HG03175 (cell line): ENCODE results near the gene IGFBPL1.

ENCODE experiments used
- ATAC-seq: cut with Tn5 transposase; IDR thresholded peaks from one replicate; pipeline ENCODE4 v1.9.1; 2021; ENCODE audit warnings: mild to moderate bottlenecking, moderate library complexity; ENCODE audit not compliant: unreplicated experiment

IGFBPL1 gene

GRCh38 chr9:38432922-38433510, 8.8 kb upstream of the IGFBPL1 start:
- peak; percentile 43 for ATAC-seq

DNA sequence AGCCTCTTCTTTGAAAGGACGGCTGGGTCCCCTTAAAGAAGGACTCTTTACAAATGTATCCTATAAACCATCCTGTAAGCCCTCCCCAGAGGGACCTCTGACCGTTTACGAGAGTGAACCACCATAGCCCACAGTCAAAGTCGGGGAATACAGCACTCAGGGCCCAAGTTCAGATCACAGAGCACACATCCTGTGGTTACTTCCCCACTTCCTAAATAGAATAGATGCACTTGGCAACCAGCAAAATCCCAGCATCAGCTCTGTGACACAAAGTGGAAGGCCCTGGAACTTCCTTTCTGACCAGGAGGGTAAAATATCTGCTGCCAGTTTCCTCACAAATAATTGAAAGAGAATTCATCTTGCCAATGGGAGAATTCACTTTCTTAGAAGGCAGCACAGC, 6.9 kb upstream of the IGFBPL1 start:
- no peak for ATAC-seq

DNA sequence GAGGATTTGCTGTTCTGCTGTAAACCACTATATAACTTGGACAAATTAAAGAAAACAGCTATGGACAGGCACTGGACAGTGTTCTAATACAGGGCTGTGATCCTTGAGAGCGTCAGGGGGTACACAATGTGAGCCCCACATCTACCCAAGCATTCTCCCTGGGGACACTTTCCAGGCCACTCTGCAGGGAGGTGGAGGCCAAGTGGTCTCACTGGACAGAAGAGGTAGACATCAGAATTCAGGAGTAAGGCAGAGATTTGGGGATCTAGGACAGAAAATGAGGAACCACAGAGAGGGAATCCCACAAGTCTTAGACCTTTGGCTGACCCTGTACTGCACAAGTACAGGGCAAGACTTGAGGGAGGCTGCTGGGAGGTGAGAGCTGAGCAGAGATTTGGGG, 3.8 kb upstream of the IGFBPL1 start:
- ATAC-seq = no peak

DNA sequence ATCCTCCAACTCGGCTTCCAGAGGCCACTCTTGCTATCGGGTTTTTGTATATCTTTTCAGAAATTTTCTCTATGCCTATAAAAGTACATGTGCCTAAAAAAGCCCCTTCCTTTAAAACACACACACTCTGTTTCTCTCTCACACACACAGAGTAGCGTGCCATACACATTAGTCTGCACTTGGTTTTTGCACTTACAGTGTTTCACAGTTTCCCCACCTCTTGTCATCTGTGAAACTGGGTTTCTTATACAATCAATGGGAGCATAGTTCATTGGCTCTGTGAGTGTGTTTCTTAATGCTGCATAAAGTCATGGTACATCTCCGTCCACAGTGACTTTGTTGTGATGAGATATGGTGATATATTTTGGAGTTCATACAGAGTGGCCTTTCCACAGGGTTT, 664 bp upstream of the IGFBPL1 start:
- no peak for ATAC-seq

DNA sequence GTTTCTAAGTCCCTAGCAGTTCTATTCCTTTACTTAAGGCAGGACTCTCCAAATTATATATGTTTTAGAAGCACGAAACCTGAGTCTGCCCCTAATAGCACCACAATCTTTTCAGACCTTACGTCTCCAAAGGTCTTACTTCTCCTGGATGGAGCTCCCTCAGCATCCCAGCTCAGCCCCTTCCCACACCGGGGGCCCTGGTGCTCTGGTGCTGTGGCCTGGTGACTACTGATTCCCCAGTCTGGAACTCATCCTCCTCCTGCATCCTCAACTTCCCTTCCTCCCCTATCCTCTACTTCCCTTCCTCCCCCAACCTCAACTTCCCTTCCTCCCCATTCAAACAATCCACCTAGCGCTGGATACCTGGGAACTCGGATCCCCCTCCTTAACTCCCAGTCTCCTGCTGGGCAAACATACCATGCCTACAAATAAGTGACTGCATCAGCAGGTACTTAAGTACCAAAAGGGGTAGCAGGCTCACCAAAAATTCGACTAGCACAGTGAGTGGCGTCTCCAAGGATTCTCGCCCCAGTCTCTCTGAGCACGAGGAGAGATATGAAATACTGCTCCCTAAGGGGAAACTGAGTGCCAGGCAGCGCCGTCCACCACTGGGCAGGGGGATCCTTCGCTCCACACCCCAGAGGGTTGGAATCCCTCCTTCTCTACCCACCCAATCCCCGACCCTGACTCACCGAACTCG, 831 bp downstream of the IGFBPL1 start:
- no peak for ATAC-seq

DNA sequence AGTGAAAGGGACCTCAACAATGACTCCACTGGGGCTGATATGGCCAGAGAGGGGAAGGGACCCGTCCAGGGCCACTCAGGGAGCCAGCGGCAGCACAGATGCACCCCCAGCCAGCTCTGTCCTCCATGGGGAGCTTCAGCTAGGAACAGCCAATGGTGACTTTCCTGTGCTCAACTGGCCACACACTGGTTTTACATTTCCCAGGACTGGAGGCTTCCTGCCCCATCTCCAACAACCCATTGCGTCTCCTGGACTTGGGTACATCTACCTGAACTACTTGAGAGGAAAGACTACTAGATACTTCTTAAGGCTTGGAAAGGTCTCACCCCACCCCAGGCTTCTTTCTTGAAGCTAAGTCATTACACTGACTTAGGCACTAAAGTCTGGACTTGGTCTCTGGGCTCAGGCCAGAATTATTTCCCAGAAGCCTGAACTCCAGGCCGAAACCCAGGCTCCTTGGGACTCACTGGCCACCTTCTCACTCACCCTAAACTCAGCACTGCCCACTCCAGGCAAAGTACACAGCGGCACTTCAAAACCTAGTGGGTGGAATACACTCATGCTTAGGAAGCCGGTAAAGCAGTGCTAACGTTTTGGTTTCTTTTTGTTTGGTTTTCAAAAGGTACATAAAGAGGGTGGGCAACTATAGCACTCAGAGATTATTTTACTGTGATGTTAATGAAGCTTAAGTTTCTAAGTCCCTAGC, 1.5 kb downstream of the IGFBPL1 start:
- ATAC-seq = no peak

DNA sequence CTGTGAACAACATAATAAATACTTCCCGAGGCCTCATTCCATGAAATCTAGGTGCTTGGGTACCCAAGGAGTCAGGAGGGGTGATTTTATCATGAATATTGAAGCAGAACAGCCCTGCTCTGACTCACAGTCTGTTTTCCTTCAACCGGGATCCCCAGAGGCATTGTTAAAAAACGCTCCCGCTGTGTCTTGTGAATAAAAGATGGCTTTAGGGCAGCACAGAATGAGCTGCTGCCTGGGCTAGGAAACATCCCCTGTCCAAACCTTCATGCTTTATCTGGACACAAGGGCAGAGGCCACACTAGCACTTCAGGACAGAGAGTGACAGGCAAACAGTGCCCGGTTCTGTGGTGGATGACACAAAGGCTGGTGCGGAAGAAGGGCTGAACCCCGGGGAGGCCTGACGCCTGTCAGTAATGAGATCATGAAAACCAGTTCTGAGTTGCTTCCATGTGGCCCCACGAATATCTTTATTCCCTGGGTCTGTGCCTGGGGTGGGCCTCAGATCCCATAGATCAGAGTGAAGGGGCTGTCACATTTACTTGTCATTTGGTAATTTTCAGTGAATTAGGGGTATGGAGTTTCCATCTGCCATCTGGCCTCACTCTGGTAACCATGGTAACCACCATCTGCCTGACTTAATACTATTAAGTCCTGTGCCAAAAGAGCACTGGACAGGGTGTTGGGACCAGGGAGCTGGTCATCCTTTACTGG, 2.6 kb downstream of the IGFBPL1 start:
- ATAC-seq = no peak

- ATAC-seq = no peak
Measured at GRCh38 chr9:38419181-38419580, 5.1 kb downstream of the IGFBPL1 start.

GRCh38 chr9:38418366-38418765, 5.9 kb downstream of the IGFBPL1 start:
- no peak for ATAC-seq

GRCh38 chr9:38417003-38417945, 7.0 kb downstream of the IGFBPL1 start:
- peak; percentile 63 for ATAC-seq

DNA sequence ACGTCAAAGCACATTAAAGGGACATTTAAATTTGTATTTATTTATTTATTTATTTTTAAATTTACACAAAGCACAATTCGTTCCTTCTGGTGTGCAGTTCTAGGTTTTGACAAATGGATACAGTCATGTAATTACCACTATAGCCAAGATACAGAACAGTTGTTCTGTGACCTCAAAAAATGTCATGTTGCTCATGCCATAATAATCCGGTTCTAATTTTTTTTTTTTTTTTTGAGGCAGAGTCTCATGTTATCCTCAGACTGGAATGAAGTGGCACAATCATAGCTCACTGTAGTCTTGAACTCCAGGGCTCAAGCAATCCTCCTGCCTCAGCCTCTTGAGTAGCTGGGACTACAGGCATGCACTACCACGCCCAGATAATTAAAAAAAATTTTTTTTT, 7.8 kb downstream of the IGFBPL1 start:
- ATAC-seq = no peak

DNA sequence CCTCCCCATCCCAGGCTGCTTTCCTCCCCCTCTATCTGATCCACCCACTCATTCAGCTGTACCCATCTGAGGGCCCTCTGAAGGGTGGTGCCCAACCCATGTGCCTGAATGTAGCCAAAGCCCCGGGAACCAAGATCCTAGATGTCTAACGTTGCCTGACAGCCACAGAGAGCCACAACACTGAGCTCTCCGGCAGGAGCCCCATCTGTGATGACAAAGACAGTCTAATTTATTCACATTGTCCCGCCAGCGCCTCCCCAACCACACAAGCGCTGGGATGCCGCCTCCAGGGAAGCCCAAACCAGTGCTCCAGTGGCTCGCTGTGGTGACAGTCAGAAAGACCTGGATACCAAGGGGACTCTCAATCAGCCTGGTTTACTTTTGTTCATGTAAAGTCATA, 8.4 kb downstream of the IGFBPL1 start:
- no peak for ATAC-seq

DNA sequence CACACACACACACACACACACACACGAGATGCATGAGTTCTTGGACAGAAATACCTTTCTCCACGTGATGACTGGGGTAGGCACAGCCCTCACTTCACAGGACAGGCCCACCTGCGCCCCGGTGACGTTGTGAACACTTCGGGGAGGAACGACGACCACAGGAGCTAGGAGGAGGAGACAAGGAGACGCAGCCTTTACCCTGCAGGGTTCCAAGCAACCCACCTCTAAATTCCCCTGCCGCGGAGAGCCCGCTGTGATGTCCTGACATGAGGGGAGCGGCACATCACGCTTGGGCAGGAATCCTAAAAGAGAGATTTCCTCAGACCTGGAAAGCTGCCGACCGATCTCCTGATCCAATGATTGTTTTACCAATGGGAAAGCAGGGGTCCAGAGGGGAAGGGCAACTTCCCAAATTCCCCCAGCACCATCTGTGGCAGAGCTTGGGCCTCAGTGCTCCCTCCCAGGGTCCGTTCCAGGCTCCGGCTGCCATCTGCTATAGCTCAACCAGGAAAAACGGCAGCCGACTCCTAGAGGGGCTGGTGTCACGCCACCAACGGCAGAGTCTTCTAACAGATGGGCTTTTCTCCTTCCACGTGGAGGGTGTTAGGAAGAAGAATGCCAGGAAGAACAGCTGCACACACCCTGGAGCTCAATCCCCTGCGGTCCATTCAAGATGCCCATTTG, 10.1 kb downstream of the IGFBPL1 start:
- ATAC-seq = no peak

DNA sequence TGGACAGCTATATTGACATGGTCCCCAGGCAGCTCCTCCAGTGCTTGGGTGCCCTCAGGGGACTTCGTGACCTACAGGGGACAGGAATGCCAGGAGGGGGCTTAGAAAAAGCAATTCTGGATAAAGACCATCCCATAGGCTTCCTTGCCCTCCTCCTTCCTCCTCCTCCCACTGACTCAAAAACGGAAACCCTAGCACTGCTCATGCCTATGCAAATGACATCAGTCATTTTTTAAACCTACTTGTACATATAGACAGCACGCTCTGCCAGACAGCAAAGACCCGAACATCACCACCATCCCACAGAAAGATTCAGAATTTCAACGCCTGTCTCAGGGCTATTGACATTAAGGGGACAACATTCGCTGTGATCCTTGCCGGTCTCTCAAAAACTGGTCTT, 11.0 kb downstream of the IGFBPL1 start:
- no peak for ATAC-seq

DNA sequence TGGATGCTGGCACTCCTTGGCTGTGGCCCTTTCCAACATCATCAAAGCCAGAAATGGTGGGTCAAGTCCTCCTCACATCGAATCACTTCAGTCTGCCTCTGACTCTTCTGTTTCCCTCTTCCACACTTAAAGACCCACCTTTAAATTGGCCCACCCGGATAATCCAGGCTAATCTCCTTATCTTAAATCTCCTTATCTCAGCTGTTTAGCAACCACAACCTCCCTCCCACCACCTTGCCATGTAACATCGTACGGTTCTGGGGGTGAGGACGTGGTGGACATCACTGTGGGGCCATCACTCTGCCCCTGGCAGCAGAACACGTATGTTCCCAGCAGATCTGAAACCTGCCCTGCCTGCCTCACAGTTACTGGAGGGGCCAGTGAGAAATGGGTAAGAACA, 11.5 kb downstream of the IGFBPL1 start:
- ATAC-seq = no peak

DNA sequence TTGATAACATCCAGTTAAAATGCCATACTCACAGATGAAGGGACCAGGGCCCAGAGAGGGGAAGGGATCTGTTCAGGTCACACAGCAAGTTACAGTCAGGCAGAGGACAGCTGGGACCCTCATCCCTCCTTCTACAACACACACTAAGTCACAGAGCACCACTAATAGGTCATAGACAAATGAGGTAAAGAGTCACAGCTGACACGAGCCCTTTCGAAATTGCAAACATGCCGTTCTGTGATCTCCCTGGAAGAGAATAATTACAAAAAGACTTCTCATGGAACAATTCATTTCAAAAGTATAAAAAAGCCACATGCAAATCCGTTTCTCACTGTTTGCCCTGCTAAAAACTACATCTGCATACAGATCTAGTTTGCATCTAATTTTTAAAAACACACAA, 15.5 kb downstream of the IGFBPL1 start:
- no peak for ATAC-seq

GRCh38 chr9:38406476-38407186, 17.6 kb downstream of the IGFBPL1 start:
- no peak for ATAC-seq

- no peak for ATAC-seq
Measured at GRCh38 chr9:38405785-38406184, 18.5 kb downstream of the IGFBPL1 start.

GRCh38 chr9:38404314-38404713, 19.9 kb downstream of the IGFBPL1 start:
- ATAC-seq = no peak
